HG03097 (cell line): ENCODE results near the gene FAM118A.
"Not testable (repeated sequence)": the region's sequence is repeated elsewhere in the genome, so short reads cannot be mapped to it uniquely, and the experiment has no call there.

ENCODE experiments used
- ATAC-seq: cut with Tn5 transposase; IDR thresholded peaks from one replicate; pipeline ENCODE4 v1.9.1; 2021; ENCODE audit not compliant: unreplicated experiment, low FRiP score

FAM118A gene

DNA sequence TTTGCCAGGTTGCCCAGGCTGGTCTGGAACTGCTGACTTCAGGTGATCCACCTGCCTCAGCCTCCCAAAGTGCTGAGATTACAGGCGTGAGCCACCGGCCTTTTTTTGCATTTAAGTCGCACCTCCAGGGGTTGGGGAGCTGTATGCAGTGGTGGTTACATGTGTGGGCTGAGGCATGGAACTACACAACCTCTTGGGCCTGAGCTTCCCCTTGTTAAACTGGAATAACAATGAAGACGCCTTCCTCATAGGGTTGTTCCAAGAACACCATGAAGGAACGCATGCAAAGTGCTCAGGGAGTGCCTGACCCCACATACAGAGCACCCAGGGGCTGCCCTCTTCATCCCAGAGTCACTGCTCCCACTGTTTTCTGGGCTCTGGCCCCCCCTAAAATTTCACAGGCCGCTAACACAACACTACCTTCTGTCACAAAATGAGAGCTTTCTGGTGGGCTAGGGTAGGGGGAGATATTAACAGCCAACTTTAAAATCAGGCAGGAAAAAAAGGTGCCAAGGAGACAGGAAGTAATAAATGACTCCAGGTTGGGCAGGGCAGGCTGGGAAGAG lies 1.3 kb upstream of the FAM118A start:
- no peak for ATAC-seq

DNA sequence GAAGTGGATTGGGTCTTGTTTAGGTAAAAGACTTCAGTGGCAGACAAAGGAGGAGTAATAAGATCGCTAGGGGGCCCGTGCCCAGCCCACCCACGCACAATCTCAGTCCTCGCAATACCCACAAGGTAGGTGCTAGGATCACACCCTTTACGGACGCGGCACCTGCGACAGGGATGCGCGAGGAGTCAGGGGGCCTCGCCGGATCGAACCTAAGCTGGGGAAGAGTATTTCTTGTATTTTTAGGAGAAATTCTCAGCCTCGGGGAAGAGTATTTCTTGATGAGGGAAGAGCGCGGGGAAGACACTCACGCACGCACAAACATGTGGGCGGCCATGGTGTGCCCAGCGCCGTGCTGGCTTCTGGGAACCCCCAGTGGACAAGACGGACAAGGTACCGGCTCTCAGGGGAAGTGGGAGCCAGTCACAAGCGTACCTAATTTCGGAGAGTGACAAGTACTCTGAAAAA lies 745 bp upstream of the FAM118A start:
- no peak for ATAC-seq

DNA sequence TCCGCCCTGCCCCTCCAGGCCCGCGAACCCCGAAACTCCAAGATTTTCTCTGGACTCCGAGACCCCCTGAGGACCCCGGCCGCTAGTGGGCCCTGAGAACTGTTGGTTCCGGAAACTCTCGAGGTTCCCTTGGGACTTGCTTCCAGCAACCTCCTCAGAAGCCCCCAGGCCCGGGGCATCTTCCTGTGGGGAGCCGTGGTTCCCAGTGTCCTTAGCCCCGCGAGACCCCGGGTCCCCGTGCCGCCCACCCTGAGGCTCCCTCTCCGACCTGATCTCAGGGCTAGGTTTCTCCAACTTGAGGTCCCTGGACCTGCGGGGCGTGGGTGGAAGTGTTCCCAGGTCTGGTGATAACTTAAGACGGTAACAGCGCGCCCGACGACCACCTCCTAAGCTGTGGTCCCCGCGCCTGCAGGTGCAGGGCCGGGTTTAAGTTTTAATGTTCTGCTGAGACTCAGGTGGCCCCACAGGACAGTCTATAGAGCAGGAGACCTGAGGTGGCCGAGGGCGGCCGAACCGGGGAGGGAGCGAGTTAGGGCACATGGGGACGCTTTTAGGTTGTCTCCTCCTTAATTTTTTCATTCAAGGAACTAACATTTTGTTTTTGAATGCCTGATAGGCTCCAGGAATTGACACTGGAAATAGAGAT lies 720 bp downstream of the FAM118A start:
- no peak for ATAC-seq

DNA sequence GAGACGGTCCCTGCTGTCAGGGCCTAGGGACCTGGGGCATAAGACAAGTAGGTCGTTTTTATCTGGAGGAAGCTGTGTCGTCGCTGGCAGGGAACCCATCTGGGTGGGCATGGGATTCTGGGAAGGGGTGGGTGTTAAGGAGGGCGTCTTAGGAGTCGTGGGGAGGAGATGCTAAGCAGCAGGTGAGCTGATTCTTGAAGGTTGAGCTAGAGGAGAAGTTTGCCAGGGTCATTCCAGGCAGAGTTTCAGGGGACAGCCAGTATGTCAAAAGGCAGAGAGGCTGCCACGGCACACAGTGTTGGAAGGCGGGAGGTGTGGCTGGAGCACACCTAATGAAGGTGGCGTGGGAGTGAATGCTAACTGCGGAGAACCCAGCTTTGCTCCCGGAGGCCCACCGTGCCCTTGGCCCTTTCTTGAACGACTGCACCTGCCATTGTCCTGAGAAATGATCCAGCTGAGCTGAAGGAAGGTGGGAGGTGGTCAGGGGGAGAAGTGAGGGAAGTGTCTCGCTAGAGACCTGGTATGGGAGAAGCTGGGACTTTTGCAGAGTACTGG lies 1.3 kb downstream of the FAM118A start:
- no peak for ATAC-seq

DNA sequence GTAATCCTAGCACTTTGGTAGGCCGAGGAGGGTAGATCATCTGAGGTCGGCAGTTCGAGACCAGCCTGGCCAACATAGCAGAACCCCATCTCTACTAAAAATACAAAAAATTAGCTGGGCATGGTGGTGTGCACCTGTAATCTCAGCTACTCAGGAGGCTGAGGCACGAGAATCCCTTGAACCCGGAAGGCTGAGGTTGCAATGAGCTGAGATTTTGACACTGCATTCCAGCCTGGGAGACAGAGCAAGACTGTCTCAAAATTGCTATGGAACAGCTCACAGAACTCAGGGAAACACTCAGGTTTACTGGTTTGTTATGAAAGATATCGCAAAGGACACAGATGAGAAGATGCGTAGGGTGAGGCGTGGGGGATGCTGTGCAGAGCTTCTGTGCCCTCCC lies 2.7 kb downstream of the FAM118A start:
- no peak for ATAC-seq

DNA sequence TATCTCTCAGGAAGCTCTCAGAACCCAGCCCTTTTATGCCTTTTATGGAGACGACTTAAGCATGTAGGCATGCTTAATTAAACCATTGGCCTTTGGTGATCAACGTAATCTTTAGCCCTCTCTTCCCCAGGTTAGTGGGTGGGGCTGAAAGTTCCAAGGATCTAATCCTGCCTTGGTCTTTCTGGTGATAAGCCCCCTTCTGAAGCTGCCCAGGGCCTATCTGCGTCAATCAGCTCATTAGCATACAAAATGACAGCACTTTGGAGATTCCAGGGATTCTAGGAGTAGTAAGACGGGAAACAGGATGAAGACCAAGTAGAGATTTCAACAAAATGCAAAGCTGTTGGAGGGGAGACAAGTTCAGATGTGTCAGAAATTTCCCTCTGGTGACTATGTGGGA lies 3.1 kb downstream of the FAM118A start:
- no peak for ATAC-seq

DNA sequence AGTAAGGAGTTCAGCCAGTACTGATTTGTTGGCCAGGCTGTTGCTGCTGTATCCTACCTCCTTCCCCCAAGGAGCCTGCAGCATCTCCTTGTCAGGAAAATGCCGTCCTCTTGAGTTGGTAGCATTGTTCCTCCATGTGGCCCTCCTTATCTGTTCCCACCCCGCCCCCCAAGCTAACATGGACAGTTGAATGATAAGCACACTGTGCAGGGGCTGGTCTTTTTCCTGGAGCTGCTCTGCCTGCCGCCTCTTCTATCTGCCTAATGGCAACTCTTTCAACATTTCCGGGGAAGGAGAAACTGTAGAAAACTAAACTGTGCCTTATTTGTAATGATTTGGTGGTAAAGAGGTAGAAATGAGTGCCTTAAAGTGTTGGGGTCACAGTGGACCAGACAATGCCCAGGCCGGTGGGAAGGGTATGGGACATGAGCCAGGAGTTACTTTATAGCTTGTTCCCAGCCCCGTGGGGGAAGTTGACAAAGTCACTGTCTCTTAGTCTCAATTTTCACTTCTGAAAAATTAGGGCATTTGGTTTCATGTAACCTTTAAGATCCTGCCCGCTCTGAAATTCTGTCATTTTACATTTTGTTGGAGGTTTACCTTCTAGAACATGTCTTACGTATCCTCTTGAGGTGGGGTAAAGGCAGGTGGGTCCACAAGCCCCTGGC lies 4.5 kb downstream of the FAM118A start:
- ATAC-seq: no peak

DNA sequence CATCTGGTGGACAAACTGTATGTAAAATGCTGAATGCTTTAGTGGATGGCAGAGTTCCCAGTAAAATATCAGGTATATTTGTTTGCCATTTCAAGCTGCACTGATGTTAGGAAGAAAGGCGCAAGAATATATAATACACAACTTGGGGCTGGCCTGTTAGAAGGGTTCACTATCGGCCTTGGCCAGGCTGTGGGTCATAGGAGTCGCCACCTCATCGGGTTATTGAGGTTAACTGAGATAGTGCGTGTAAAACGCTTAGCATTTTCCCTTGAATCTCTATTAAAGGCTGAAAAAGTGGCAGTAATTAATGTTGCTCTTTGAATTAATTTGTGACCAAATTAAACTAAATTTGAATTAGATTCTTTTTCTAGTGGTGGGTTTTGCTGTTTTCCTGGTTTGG lies 5.1 kb downstream of the FAM118A start:
- ATAC-seq: no peak

DNA sequence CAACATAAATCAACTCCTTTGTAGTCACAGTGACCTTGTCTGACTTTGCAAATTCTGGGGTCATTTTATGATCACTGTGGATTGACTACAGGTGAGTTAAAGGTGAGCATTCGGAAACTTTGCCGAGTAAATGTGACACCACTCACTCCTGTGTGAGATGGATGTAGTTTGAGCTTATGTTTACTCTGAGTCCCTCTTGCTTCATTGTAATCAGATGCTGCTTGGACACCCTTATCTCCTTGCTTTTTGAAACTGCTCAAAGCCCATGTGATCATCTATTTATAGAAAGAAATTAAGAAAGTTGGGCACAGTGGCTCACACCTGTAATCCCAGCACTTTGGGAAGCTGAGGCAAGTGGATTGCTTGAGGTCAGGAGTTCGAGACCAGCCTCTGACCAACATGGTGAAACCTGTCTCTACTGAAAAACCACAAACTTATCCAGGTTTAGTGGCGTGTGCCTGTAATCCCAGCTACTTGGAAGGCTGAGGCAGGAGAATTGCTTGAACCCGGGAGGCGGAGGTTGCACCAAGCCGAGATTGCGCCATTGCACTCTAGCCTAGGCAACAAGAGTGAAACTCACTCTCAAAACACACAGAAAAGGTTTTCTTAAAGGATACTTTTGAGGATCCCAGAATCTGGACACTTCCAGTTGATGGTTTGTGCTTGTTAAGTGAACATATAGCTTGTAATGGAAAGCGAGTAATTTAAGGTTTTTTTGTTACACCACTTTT lies 7.2 kb downstream of the FAM118A start:
- no peak for ATAC-seq

DNA sequence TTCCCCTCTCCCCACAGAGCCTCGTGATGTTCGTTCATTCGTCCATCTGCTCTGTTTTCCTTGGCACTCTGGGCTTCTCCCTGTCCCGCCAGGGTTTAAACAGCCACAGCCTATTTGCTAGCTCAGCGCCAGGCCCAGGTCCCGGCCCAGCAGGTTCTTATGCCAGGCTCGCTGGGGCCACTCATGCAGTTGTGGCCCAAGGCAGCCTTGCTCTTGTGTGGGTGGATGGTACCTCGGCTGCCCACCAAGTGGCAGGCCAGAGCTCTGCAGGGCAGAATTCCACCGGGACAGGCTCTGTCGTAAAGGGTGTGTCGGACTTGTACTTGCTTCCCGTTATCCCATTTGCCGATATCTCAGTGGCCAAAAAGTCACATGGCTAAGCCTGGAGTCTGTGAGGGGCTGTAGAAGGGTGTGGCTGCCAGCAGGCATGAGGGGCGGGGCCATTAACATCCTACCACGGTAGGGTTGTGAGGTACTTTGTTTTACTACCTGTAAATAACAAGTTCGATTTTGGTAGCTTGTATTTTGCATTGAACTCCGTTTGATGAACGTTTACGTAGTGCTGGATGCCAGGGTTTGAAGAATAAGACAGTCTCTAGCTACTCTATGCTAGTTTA lies 7.9 kb downstream of the FAM118A start:
- ATAC-seq: no peak

DNA sequence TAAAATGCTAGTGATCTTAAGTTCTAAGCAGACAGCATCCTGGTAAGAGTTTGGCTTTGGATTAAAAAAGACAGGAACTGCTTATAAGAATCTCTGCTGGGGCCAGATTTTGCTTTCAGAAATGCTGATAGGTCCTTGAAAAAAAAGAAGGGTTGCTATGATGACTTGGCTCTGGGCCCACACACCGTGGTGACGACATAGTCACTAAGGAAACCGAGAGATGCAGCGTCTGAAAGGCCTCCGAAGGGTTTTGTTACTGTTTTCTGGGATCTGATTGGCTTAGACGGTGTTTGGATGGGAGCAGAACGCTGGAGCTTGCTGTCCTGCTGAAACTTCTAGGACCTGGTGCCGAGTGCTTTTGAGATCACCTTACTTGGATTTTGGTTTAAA lies 8.4 kb downstream of the FAM118A start:
- ATAC-seq: no peak

DNA sequence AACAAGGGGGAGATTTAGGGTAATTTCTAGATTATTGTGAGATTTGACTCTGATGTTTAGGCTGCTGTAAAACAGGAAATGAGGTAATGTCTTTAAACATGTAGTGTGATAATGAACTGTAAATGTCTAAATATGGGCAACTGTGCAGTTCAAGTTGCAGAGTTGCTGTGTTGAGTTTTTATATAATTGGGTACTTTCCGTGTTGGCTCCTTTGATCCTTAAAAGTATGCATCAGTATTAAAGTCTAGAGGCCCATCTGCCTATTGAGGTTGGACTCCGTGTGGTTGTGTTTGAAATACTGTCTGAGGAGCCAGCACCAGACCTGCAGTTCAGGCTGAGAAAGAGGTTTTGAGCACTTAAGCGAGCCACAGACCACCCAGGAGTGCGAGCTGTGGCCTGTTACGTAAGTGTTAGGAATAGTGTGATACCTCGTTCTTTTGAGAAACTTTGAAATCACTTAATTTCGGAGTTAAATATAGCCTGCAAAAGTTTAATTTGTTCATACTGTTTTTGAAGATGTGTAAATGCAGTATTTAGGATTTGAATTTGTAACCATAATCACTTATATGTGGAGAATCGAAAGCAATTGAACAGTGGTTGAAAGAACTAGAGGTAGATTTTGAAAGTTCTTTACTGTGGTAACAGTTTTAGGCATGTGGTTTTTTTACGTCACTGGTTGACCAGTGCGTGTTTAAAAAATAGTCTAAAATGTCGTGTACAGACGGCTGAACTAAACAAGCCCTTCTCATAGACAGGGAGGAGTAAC lies 9.0 kb downstream of the FAM118A start:
- ATAC-seq: no peak

DNA sequence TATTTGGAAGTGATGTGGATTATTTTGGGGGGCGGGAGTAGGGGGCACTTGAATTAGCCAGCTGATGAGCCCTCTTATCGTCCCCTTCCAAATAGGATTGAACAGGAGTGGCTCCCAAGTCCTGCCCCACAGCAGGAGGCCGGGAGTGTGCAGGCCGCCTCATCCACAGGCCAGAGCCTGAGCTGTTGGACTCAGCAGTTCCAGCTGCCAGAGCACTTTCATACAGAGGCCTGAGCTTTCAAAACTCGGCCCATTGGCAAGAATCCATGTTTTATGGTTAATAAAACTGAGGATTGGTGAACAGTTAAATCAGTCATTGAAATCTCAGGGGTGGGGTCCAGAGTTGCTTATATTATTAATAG lies 9.6 kb downstream of the FAM118A start:
- no peak for ATAC-seq

DNA sequence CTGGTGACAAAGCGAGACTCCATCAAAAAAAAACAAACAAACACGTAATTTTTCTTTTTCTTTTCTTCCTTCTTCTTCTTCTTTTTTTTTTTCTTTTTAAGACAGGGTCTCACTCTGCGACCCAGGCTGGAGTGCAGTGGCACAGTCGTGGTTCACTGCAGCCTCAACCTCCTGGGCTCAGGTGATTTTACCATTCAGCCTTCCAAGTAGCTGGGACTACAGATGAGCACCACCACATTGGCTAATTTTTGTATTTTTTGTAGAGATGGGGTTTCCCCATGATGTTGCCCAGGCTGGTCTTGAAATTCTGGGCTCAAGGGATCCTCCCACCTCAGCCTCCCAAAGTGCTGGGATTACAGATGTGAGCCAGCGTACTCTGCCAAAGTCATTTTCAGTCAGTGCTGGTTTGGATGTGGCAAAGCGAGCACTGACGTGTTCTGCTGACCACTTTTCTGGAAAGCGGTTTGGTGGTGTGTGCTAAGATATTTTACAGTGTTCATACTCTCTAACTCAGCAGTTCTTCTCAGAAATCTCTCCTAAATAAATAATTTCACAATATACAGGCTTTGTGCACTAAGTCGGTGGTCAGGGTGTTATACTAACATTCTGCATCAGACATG lies 10.7 kb downstream of the FAM118A start:
- ATAC-seq: no peak

DNA sequence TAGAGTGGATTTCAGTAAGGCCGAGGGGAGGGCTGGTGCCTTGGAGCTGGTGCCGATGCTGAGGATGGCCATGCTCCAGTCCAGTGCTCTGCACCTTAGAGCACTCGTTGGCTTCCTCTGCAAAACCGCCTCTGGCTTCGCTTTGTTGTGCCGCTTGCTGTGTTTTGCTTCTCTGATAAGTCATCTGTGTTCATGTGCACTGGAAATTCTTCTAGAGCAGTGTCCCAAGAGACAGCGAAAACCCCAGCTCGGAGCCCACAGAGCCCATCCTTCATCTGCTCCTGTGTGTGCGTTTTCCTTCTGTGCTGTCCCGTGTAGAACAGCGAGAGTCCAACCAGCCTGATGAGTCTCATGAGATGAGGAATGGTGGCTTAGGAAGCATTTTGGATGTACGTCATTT lies 12.1 kb downstream of the FAM118A start:
- ATAC-seq: no peak

DNA sequence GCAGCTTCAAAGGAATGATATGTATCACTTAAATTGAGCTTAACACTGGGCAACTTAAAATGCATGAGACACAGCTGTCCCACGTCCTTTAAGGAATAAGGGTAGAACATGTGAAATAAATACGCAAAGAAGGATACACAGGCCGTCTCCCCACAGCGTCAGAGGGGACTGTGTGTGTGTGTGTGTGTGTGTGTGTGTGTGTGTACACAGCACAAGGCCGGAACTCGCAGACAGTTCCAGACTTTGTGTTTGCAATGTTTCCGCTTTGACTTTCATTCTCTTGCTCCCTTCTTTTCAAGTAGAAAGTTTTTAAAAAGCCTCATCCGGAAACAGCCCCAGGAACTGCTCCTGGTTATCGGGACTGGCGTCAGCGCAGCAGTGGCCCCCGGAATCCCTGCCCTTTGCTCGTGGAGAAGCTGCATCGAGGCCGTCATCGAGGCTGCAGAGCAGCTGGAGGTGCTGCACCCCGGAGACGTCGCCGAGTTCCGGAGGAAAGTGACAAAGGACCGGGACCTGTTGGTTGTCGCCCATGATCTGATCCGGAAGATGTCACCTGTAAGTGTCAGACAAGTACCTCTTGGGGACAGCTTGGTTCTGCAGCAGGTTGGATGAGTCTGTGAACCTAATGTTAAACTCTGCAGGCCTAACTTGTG lies 13.3 kb downstream of the FAM118A start:
- ATAC-seq: no peak

DNA sequence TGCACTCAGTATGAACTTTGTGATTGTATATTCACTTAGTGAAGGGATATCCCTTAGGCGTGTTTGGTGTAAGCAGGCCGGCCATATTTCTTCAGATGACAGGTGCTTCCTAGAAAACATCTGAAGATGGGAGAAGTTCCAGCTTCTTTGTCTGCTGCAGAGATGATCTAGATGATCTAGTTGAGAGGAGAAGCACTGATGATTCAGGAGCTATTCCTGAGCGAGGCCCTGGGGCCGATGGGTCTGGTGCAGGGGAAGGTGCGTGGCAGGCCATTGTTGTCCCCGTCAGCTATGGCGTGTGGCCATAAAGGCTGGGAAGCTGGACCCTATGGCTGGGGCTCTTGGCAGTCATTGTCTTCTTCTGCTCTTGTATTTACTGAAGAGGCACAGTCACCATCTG lies 14.0 kb downstream of the FAM118A start:
- ATAC-seq: no peak

DNA sequence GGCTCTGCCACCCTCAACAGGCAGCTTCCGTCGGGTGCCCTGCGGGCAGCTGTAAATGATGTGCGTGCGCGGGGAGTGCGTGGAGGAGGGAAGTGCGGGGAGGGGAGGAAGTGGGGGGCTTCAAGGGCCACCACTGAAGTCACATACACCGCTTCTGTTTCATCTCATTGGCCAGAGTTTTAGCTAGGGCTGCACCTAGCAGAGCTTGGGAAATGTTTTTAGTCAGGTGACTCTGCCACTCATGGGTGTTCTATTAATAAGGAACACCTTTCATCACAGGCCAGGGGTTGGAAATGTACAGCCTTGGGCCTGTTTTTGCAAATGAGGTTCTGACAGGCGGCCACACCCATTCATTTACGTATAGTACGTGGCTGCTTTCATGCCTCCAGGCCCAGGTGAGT lies 14.6 kb downstream of the FAM118A start:
- ATAC-seq: no peak

DNA sequence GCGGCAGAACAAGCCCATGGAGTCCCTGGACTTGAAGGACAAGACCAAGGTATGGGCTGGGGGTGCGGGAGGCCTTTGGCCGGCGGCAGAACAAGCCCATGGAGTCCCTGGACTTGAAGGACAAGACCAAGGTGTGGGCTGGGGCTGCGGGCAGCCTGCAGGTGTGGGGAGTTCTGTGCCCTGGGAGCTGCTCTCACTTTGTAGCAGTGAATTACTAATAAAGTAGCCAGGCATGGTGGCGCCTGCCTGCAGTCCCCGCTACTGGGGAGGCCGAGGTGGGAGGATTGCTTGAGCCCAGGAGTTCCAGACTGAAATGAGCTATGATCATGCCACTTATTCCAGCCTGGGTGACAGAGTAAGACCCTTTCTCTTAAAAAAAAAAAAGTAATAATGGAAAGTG lies 18.5 kb downstream of the FAM118A start:
- ATAC-seq: not testable (repeated sequence)
